ENCODE measurements around the gene GPN2. TPM values are rescaled to one million over a fixed set of nuclear protein-coding genes. Genes with fewer than 3 reads are reported as not detected.
A peak's percentile ranks its signal among the peaks of the same experiment; 100 is the strongest.

The GPN2 gene
- total RNA-seq (2014; rRNA removed; shearing (Covaris generic)), result 20.0 and 26.9 TPM in 2 replicates

DNA sequence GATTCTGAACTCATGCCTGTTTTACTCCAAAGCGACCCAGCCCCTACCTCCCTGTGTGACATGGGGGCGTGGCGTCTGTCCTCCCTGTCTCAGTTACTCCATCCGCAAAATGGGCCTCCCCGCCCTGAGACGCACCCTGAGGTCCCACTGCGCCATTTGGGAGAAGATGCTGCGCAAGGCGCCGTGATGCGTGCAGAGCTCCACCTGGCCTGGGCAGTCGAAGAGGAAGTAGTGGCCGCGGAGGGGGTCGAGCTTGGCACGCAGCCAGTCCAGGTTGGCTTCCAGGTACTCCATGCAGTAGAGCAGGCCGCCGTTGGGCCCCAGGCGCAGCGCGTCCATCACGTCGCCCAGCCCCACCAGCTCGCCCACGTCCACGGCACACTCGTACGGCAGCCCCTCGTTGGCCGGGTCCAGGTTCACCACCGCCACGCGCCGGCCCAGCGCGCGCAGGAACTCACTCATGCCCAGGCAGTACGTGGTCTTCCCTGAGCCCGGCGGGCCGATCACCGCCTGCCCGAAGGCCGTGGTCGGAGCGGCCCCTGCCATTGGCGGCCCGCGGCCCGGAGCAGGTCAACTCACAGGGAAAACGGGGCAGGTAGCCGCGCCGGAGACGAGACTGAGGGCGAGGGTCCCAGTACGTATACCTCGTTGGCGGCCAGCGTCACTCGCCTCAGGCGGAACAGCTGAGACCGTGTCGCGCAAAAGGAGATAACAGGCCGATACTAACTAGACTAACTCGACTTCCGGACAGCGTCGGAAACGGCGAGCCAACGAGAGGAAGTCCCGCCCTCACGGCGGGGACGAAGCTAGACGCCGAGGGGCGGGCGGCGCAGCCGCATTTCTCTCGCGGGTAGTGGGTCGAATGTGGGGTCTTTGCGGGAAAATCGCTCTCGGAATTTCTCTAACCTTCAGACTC, at the start of gene GPN2:
Gene GPN2 (minus strand): TSS at position 733 of the 916 bp plus-strand sequence. CDS start 187 bp downstream, at position 546.
- in situ Hi-C loops (cut with HindIII; ENCODE audit: low sequenced_read_pairs), result no loop called here
- peak; percentile 86 for DNase-seq (ENCODE audit: low spot score)

DNA sequence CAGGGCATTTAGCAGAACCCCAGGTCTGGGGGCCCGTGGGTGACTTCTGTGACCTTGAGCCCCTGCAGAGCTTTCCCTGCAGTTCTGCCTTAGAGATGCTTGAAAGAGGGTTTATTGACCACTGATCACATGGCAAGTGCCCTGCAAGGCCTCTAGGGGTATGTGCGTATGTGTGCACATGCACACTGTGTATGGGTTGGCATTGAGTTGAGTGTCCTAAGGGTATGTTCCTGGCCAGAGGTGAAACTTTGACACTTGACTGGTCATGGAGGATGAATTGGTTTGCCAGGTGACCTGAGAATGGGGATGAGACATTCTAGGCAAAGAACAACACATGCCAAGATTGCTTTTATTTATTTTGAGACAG, 48.6 kb upstream of the GPN2 start:
- in situ Hi-C loops (cut with HindIII; ENCODE audit: low sequenced_read_pairs), result no loop called here
- DNase-seq (ENCODE audit: low spot score), result no peak

DNA sequence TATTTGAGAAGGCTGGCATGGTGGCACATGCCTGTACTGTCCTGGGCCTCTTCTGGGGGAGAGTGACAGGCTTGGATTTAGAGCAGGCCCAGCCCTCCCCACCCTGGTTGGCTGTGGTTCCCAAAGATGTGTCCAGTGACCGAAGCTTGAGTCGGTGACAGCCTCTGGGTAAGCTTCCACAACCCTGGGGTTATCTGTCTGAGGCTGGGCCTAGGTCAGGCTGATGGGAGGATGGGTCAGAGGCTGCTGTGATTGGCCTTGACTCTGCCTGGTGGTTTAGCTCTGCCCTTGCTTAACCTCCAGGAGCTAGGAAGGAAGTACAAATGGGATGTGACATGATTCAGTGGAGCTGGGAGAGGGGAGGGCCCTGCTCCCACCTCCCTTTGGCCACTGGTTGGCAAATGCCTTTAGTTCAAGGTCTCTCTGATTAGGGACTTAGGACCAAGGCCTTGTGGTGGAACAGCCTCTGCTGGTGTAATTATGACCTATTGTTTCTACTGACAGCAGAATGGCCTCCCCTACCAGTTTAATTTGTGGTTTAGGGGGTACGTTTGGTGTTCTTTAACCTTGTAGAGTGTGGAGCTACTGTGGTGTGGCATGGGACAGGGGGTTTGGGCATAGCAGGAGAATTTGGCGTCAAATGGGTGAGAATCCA, 48.0 kb upstream of the GPN2 start:
- in situ Hi-C loops (cut with HindIII; ENCODE audit: low sequenced_read_pairs), result no loop called here
- no peak for DNase-seq (ENCODE audit: low spot score)

- in situ Hi-C loops (cut with HindIII; ENCODE audit: low sequenced_read_pairs), result no loop called here
- DNase-seq (ENCODE audit: low spot score), result no peak
Observed at GRCh38 chr1:26936823-26937222, 46.7 kb upstream of the GPN2 start.

DNA sequence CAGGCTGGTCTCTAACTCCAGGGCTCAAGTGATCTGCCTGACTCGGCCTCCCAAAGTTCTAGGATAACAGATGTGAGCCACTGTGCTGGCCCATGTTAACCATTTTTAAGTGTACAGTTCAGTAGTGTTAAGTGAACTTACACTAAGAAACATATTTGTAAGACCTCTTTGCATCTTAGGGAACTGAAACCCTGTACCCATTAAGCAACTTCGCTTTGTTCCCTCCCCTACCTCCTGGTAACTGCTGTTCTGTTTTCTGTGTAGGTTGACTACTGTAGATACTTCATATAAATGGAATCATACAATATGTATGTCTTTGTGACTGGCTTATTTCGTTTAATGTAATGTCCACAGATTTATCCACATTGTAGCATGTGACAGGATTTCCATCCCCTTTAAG, 42.4 kb upstream of the GPN2 start:
- in situ Hi-C loops (cut with HindIII; ENCODE audit: low sequenced_read_pairs), result no loop called here
- no peak for DNase-seq (ENCODE audit: low spot score)

DNA sequence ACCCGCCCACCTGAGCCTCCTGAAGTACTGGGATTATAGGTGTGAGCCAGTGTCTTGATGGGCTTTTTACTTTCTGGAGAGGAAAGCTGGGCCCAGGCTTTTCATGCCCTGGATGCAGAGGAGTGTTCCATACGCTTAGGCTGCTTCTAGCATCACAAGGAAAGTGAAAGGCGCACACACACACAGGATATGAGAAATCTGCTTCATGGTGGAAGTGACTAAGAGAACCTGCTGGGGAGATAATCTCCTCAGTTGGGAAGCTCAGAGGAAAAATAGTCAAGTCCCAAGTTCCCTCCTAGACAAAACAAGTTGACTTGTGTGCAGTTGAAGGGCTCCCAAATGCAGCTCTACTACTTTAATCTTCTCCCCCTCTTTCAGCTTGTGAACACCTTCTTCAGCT, 33.6 kb upstream of the GPN2 start:
- DNase-seq (ENCODE audit: low spot score), result no peak
- in situ Hi-C loops (cut with HindIII; ENCODE audit: low sequenced_read_pairs), result no loop called here

DNA sequence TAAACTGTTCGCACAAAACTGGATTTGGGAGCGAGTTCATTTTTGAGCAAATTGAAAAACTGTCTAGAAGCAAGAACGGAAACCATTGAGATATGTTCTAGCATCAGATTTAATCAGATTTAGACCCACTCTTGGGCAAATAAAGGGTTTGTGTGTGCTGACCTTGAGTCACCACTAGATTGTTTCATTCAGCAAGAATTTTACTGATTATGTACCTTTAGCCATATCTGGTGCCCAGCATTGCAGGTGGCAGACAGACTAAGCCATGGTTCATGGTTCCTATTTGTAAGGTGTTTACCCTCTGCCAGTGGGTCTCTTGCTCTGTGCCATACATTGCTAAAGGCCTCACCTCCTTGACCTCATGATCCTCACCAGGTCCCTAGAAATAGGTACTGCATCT, 32.8 kb upstream of the GPN2 start:
- in situ Hi-C loops (cut with HindIII; ENCODE audit: low sequenced_read_pairs), result no loop called here

GRCh38 chr1:26922431-26922729, 32.3 kb upstream of the GPN2 start:
- in situ Hi-C loops (cut with HindIII; ENCODE audit: low sequenced_read_pairs), result no loop called here
- no peak for DNase-seq (ENCODE audit: low spot score)

More for the DNA sequence above, 32.8 kb upstream of the GPN2 start:
- DNase-seq (ENCODE audit: low spot score), result no peak

DNA sequence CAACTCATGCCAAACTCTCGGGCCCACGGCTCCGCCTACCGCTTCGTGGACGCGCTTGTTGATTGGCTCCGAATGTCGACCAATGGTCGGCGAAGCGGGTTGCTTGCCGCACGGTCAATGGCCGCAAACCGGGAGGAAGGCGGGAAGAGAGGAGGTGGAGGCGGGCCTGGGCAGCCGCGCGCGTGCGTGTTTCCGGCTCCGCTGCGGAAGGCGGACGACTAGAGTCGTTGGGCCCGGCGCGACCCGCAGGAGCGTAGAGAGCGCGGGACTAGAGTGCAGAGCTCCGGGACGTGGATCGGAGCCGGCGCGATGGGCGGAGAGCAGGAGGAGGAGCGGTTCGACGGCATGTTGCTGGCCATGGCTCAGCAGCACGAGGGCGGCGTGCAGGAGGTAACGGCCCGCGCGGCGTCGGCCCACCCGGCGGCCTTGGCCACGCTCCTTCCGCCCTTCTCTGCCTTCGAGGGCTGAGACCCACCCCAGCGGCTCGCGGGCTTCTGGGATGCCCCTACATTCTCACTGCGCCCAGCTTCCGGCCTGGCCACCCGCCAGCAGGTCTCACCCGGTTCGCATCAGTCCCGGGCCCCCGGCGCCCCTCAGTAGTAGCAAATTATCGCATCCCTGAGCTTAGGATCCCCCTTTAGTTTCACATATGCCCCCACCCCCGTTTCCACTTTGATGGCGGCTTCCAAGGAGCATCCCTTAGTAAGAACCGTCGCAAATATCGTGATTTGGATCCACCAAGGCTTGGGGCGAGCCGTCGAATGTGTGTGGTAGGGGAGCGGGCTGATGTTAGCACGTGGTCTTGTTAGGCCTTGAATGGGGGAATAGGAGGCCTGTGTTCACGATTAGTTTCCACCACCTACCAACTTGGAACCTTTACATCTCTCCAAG, 31.7 kb upstream of the GPN2 start, which contains the start of gene NUDC:
Gene NUDC (plus strand): TSS at position 204 of the 891 bp plus-strand sequence. CDS start 106 bp downstream, at position 310.
- peak; percentile 99 for DNase-seq (ENCODE audit: low spot score)
- in situ Hi-C loops (cut with HindIII; ENCODE audit: low sequenced_read_pairs), result no loop called here

DNA sequence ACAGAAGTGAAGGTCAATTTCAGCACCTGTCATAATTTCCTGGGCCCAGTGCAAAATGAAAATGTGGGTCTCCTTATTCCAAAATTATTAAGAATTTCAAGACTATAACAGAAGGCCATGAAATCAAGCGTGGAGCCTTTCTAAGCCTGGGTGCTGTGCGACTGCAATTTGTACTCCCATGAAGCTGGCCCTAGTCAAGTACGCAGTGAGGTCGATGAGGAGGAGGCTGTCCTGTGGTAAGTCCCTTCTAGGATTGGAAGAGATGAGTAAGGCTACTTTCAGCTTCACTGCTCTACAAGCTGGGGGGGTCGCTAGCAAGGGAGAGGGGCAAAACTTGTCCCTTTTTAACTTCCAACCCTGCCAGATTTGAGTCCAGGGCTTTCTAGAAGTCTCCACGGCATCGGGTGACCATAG, 31.1 kb upstream of the GPN2 start:
- in situ Hi-C loops (cut with HindIII; ENCODE audit: low sequenced_read_pairs), result no loop called here
- DNase-seq (ENCODE audit: low spot score), result no peak

GRCh38 chr1:26915204-26915842, 25.2 kb upstream of the GPN2 start:
- in situ Hi-C loops (cut with HindIII; ENCODE audit: low sequenced_read_pairs), result no loop called here

DNA sequence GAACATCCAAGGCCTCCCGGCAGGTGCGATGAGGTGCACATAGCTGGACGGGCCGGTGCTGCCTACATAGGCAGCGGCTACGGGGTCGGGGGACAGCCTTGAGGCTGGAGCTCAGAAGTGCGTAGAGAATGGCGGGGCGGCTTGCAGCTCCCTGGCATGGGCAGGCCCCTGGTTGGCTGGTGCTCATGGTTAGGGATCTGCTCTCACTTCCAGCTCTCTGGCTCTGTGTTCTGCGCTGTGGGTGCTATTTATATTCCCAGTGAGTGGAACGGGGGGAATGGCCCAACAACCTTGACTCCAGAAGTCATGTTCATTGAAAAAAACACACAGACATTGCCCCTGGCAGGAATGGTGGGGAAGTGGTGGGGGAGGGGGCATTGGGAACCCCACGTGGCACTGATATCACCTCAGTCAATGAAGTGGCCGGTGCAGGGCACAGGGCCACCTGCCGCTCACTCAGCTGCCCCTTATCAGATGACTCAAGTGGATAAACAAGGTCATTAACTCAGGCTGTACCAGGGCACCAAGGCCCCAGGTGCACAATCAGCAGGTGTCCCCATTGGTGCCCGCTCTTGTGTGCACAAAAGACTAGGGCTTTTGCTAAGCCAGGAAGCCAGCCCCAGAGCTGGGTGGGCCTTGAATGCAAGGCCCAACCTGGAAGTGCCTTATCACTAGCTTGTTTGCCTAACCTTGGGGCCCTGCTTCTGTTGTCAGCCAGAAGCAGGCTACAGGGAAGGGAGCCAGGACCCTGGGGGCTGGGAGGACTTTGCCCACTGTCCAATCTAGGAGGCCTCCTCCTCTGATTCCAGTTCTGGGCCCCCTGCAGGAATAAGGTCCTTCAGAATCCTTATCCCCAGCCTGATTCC, 23.9 kb upstream of the GPN2 start, which contains the start of gene NR0B2:
Gene NR0B2 (minus strand): TSS at position 222 of the 866 bp plus-strand sequence. CDS start 35 bp downstream, at position 187.
- in situ Hi-C loops (cut with HindIII; ENCODE audit: low sequenced_read_pairs), result no loop called here
- DNase-seq (ENCODE audit: low spot score), result peak; percentile 64

More at GRCh38 chr1:26915204-26915842, 25.2 kb upstream of the GPN2 start:
- DNase-seq (ENCODE audit: low spot score), result peak; percentile 74

- DNase-seq (ENCODE audit: low spot score), result no peak
- in situ Hi-C loops (cut with HindIII; ENCODE audit: low sequenced_read_pairs), result no loop called here
Observed at GRCh38 chr1:26913389-26913753, 23.3 kb upstream of the GPN2 start.

DNA sequence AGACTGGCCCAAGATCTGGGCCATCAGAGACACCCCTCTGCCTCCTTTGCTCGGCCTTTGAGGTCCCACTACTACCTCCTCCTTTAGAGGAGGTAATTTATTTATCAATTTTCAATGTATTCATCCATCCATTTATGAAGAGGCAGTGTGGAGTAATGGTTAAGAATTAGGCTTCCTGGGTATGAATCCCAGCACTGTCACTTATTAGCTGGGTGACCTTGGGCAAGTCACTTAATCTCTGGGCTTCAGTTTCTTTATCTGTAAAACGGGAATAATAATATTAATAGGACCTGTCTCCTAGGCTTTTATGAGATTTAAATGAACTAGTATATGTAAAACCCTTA, 22.0 kb upstream of the GPN2 start:
- no peak for DNase-seq (ENCODE audit: low spot score)
- in situ Hi-C loops (cut with HindIII; ENCODE audit: low sequenced_read_pairs), result no loop called here

GRCh38 chr1:26911399-26912146, 21.5 kb upstream of the GPN2 start:
- no peak for DNase-seq (ENCODE audit: low spot score)
- in situ Hi-C loops (cut with HindIII; ENCODE audit: low sequenced_read_pairs), result no loop called here

GRCh38 chr1:26910343-26911160, 20.5 kb upstream of the GPN2 start:
- no peak for DNase-seq (ENCODE audit: low spot score)

GRCh38 chr1:26909951-26910342, 19.9 kb upstream of the GPN2 start:
- DNase-seq (ENCODE audit: low spot score), result no peak
- in situ Hi-C loops (cut with HindIII; ENCODE audit: low sequenced_read_pairs), result no loop called here

More at GRCh38 chr1:26910343-26911160, 20.5 kb upstream of the GPN2 start:
- in situ Hi-C loops (cut with HindIII; ENCODE audit: low sequenced_read_pairs), result no loop called here
